Esophagus muscularis mucosa (tissue), 3 donors: Measurements from ENCODE around the gene EXOSC5.

ENCODE experiments used
- POLR2A ChIP-seq: fragments of 450-650 bp; IDR thresholded peaks from one replicate; pipeline ENCODE4 v1.6.1; 2017; ENCODE audit warnings: antibody characterized with exemption, moderate library complexity, mild to moderate bottlenecking, low read depth
- POLR2AphosphoS5 ChIP-seq, 2 donors: sonication (generic); formaldehyde crosslinking; IDR thresholded peaks; one replicate each; pipeline ENCODE4 v1.6.1; 2017; ENCODE audit warnings: antibody characterized with exemption in 2 of 2
- TF ChIP-seq, protein P1 (sequence below), 3 experiments: fragments of 200-600 bp in 2 of 3; fragments of 450-650 bp in 1 of 3; sonication (generic) in 2 of 3; IDR thresholded peaks; one replicate each; pipeline ENCODE4 v1.5.1; 2017 to 2019; ENCODE audit warnings: antibody characterized with exemption in 3 of 3, mild to moderate bottlenecking in 2 of 3, moderate library complexity in 1 of 3

GRCh38 chr19:41410336-41411054, 13.3 kb upstream of the EXOSC5 start:
- TF ChIP-seq, protein P1, sequence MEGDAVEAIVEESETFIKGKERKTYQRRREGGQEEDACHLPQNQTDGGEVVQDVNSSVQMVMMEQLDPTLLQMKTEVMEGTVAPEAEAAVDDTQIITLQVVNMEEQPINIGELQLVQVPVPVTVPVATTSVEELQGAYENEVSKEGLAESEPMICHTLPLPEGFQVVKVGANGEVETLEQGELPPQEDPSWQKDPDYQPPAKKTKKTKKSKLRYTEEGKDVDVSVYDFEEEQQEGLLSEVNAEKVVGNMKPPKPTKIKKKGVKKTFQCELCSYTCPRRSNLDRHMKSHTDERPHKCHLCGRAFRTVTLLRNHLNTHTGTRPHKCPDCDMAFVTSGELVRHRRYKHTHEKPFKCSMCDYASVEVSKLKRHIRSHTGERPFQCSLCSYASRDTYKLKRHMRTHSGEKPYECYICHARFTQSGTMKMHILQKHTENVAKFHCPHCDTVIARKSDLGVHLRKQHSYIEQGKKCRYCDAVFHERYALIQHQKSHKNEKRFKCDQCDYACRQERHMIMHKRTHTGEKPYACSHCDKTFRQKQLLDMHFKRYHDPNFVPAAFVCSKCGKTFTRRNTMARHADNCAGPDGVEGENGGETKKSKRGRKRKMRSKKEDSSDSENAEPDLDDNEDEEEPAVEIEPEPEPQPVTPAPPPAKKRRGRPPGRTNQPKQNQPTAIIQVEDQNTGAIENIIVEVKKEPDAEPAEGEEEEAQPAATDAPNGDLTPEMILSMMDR (IDR thresholded peaks at IDR 0.05): no peak
- no peak for TF ChIP-seq POLR2AphosphoS5 (IDR thresholded peaks at IDR 0.05)
- TF ChIP-seq POLR2A: no peak
